ENCODE data around the gene FRS3. TPM values are rescaled to one million over a fixed set of nuclear protein-coding genes. Genes with fewer than 3 reads are reported as not detected.
A peak's percentile ranks its signal among the peaks of the same experiment; 100 is the strongest.

FRS3 gene
- total and polyA plus RNA-seq, 9 of the 15 experiments (the other 6 are each of a cell fraction or from before 2014, with no cell fraction given), result 0.03 to 3.7 (median 1.6) TPM

- TF ChIP-seq NKRF (IDR thresholded peaks at IDR 0.05; ENCODE audit: borderline replicate concordance), result peak; percentile 88
- TF ChIP-seq ATF1 (CRISPR knock-in tag; IDR thresholded peaks at IDR 0.05), result peak; percentile 95
- peak; percentile 99 for TF ChIP-seq ATF1 (tag; IDR thresholded peaks at IDR 0.05)
- TF ChIP-seq SAFB2 (IDR thresholded peaks at IDR 0.05; ENCODE audit: borderline replicate concordance, low read depth, low read length, severe bottlenecking), result no peak
- peak; percentile 73 to 77 for TF ChIP-seq FOXK2 (conservative IDR thresholded peaks at IDR 0.05 in 1 of 2, IDR thresholded peaks at IDR 0.05 in 1 of 2; ENCODE audit: low read depth in 2 of 2)
- TF ChIP-seq TSHZ1 (CRISPR knock-in tag; IDR thresholded peaks at IDR 0.05), result no peak
- TF ChIP-seq SIRT6 (IDR thresholded peaks at IDR 0.05; ENCODE audit: low read depth, low read length), result no peak
- peak; percentile 37 for TF ChIP-seq TEAD4 (IDR thresholded peaks at IDR 0.05; ENCODE audit: low read length)
- no peak for TF ChIP-seq TEAD4 (CRISPR knock-in tag; IDR thresholded peaks at IDR 0.05; ENCODE audit: borderline replicate concordance)
- TF ChIP-seq SRSF3 (IDR thresholded peaks at IDR 0.05; ENCODE audit: insufficient read depth, low read length), result no peak
- TF ChIP-seq NEUROD1 (IDR thresholded peaks at IDR 0.05; ENCODE audit: borderline replicate concordance, low read depth, low read length, partially characterized antibody), result peak; percentile 73
- TF ChIP-seq CBFB (CRISPR knock-in tag; IDR thresholded peaks at IDR 0.05), result no peak
- TF ChIP-seq RAD51 (IDR thresholded peaks at IDR 0.05; ENCODE audit: borderline replicate concordance, low read depth), result 0 out of 2 replicates have a peak, but pooled peaks have one; percentile 23
- TF ChIP-seq SP1 (CRISPR knock-in tag; IDR thresholded peaks at IDR 0.05), result peak; percentile 98
- TF ChIP-seq SAFB (IDR thresholded peaks at IDR 0.05; ENCODE audit: borderline replicate concordance, low read depth, low read length), result no peak
- 0 out of 2 replicates have a peak, but pooled peaks have one; percentile 5 for TF ChIP-seq GABPB2 (CRISPR knock-in tag; conservative IDR thresholded peaks at IDR 0.05)
- TF ChIP-seq RBBP5 (IDR thresholded peaks at IDR 0.05; ENCODE audit: borderline replicate concordance, insufficient read depth, low read length, poor library complexity, severe bottlenecking), result peak; percentile 98
- TF ChIP-seq HDAC1 (IDR thresholded peaks at IDR 0.05), result peak in 1 of 2 experiments; percentile 88; a peak in 3 of 4 replicates
- TF ChIP-seq MCM2 (IDR thresholded peaks at IDR 0.05; ENCODE audit: low read depth), result no peak
- peak; percentile 86 to 99 (median 96) for TF ChIP-seq YY1 (IDR thresholded peaks at IDR 0.05; ENCODE audit: borderline replicate concordance in 1 of 3, control insufficient read depth in 1 of 3, extremely low read depth in 1 of 3, insufficient read depth in 3 of 3, insufficient read length in 1 of 3, insufficient replicate concordance in 2 of 3, low read depth in 1 of 3, low read length in 2 of 3)
Measured at GRCh38 chr6:41787219-41787917, 7.7 kb upstream of the FRS3 start, which contains the start of gene TOMM6 (continued).

Data from K562 (cell line).